Osteoblast (primary cell): ENCODE results near the gene LCT. TPM values are rescaled to one million over a fixed set of nuclear protein-coding genes. Genes with fewer than 3 reads are reported as not detected.

ENCODE experiments used
- DNase-seq: peaks from one replicate; pipeline ENCODE4 v3.0.0; 2011; ENCODE audit warnings: low spot score, mixed read lengths; ENCODE audit not compliant: insufficient read length; ENCODE audit errors: missing footprints
- H2AFZ ChIP-seq: 2 replicates; pipeline ENCODE4 v1.6.0; 2011; ENCODE audit warnings: mild to moderate bottlenecking, low read length
- H3K27ac ChIP-seq: 2 replicates; pipeline ENCODE4 v1.5.1; 2011; ENCODE audit warnings: mild to moderate bottlenecking, low read depth, low read length, moderate library complexity
- H3K27me3 ChIP-seq: 2 replicates; pipeline ENCODE4 v1.6.0; 2012; ENCODE audit warnings: mild to moderate bottlenecking, control low read depth, inconsistent platforms, low read length, moderate library complexity; ENCODE audit not compliant: insufficient read depth
- H3K36me3 ChIP-seq: 2 replicates; pipeline ENCODE4 v1.5.1; 2011; ENCODE audit warnings: mild to moderate bottlenecking, low read length, control low read depth, moderate library complexity; ENCODE audit not compliant: insufficient read depth
- H3K4me1 ChIP-seq: 2 replicates; pipeline ENCODE4 v1.5.1; 2011; ENCODE audit warnings: mild to moderate bottlenecking, low read length, control low read depth, moderate library complexity; ENCODE audit not compliant: insufficient read depth
- H3K4me2 ChIP-seq: 2 replicates; pipeline ENCODE4 v1.6.0; 2011; ENCODE audit warnings: mild to moderate bottlenecking, low read length; ENCODE audit not compliant: insufficient read depth
- H3K4me3 ChIP-seq: fragments of 200-600 bp; sonication (generic); 3 replicates; pipeline ENCODE4 v1.5.1; 2012; ENCODE audit warnings: mild to moderate bottlenecking, low read length, inconsistent platforms; ENCODE audit not compliant: insufficient read depth
- H3K79me2 ChIP-seq: 2 replicates; pipeline ENCODE4 v1.6.0; 2012; ENCODE audit warnings: mild to moderate bottlenecking, low read length, control low read depth, inconsistent platforms; ENCODE audit not compliant: insufficient read depth
- H3K9me3 ChIP-seq: 2 replicates; pipeline ENCODE4 v1.5.1; 2011; ENCODE audit warnings: low read depth, low read length, control low read depth
- H4K20me1 ChIP-seq: 2 replicates; pipeline ENCODE4 v1.6.0; 2012; ENCODE audit warnings: mild to moderate bottlenecking, low read length, control low read depth; ENCODE audit not compliant: insufficient read depth
- CTCF ChIP-seq: IDR thresholded peaks from 2 replicates; pipeline ENCODE4 v1.5.1; 2011; ENCODE audit warnings: mild to moderate bottlenecking, low read depth, low read length, moderate library complexity; ENCODE audit errors: extremely low read depth
- small RNA-seq: library from RNA; depleted of rRNA; stranded (forward); fragments of <200 nt; gene quantifications from one replicate; pipeline ENCODE3, GENCODE V24; 2012
- total RNA-seq: library from RNA; depleted of rRNA; stranded (reverse); fragments of >200 nt; gene quantifications from 2 replicates; pipeline ENCODE4 v1.2.3, GENCODE V29; 2012

The LCT gene
- total RNA-seq, 1 donor: under 0.01 TPM

DNA sequence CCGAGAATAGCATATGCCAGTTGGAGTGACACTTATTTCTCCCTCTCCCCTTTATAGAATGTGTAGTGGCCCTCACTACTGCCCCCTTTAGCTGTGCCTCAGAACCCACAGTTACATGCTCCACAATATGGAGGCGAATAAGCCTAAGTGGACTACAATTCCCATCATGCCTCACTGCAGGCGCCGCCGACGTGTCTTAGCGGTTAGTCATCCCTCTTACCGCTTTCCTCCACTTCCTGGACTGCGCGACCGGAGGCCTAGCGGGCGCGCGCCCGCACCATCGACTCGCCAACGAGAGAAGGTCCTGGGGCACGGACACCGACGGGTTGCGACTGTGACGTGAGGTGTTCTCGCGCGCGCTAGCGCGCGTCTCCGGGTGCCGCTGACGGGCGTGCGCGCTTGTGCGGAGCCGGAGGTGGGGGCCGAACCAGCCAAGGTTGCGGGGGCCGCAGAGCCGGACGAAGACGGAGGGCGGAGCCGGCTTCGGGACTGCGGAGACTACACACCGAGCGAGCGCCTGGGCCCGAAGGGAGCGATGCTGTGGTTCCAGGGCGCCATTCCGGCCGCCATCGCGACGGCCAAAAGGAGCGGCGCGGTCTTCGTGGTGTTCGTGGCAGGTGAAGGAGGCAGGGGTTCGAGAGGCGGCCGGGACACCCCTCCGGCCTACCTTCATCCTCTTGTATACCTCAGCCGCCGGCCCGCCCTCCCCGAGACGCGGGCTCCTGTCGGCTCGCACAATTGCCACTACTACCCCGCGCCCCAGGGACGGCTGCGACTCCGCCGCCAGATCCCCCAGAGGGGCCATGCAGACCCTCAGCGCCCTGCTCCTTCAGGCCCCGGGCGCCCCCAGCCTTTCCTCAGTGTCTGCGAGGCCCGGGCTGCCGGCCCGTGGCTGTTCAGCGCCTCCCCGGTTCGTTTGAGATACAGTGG, 95.3 kb downstream of the LCT start, which contains the start of gene UBXN4:
Gene UBXN4 (plus strand): TSS at position 461 of the 930 bp plus-strand sequence. CDS start 75 bp downstream, at position 536.
- Histone ChIP-seq H3K27ac (peak within 1 kb of the TSS; percentile 93), H3K9me3 (no peaks in the 10 kb centered on the region), H4K20me1 (peaks cover 38% of the 10 kb centered on the region), H3K79me2 (peaks cover 44% of the 10 kb centered on the region), H3K27me3 (no peaks in the 10 kb centered on the region), H3K4me3 (peak within 1 kb of the TSS; percentile 94), H3K36me3 (no peaks in the 10 kb centered on the region), H3K4me2 (peak within 1 kb of the TSS; percentile 83), H2AFZ (peak within 1 kb of the TSS; percentile 87), H3K4me1 (peaks cover 23% of the 10 kb centered on the region)
- peak; percentile 97 for DNase-seq
- peak; percentile 49 for TF ChIP-seq CTCF

- Histone ChIP-seq H3K79me2 (peaks cover 38% of the 10 kb centered on the region), H3K27ac (no peak overlapping the region), H3K4me2 (peak overlapping the region; percentile 14), H4K20me1 (peaks cover 32% of the 10 kb centered on the region), H3K4me1 (peaks cover 22% of the 10 kb centered on the region), H3K27me3 (no peaks in the 10 kb centered on the region), H2AFZ (peak overlapping the region; percentile 87), H3K4me3 (peak overlapping the region; percentile 94), H3K36me3 (no peaks in the 10 kb centered on the region), H3K9me3 (no peaks in the 10 kb centered on the region)
- no peak for DNase-seq
- no peak for TF ChIP-seq CTCF
These were observed 96.0 kb downstream of the LCT start for GRCh38 chr2:135741043-135741394.

GRCh38 chr2:135740206-135740605, 96.8 kb downstream of the LCT start:
- Histone ChIP-seq H3K4me1 (peaks cover 16% of the 10 kb centered on the region), H3K79me2 (peaks cover 35% of the 10 kb centered on the region), H3K4me3 (no peak overlapping the region), H2AFZ (no peak overlapping the region), H3K4me2 (no peak overlapping the region), H3K27ac (no peak overlapping the region), H3K9me3 (no peaks in the 10 kb centered on the region), H4K20me1 (peaks cover 26% of the 10 kb centered on the region), H3K36me3 (no peaks in the 10 kb centered on the region), H3K27me3 (no peaks in the 10 kb centered on the region)
- TF ChIP-seq CTCF: no peak
- DNase-seq: no peak

Small RNA genes lying within 50 kb of the gene (small RNA-seq; reads per million reads assigned to genes)
- not detected for gene RF00019

Other genes starting within 250 kb of the LCT start
- gene UBXN4, start 95.3 kb downstream of the LCT start, total RNA-seq: 75.6 and 89.0 TPM in 2 replicates
- 14.5 and 15.6 TPM in 2 replicates for gene MCM6, start 39.3 kb upstream of the LCT start, total RNA-seq
- 100 and 119 TPM in 2 replicates for gene DARS1, start 148.4 kb upstream of the LCT start, total RNA-seq